ENCODE measurements around the gene DDTL. TPM values are rescaled to one million over a fixed set of nuclear protein-coding genes. Genes with fewer than 3 reads are reported as not detected.
A peak's percentile ranks its signal among the peaks of the same experiment; 100 is the strongest.
"Not testable (repeated sequence)": the region's sequence is repeated elsewhere in the genome, so short reads cannot be mapped to it uniquely, and the experiment has no call there.

Gene DDTL
- total RNA-seq, 1 experiment from 2014 or later, result not detected

DNA sequence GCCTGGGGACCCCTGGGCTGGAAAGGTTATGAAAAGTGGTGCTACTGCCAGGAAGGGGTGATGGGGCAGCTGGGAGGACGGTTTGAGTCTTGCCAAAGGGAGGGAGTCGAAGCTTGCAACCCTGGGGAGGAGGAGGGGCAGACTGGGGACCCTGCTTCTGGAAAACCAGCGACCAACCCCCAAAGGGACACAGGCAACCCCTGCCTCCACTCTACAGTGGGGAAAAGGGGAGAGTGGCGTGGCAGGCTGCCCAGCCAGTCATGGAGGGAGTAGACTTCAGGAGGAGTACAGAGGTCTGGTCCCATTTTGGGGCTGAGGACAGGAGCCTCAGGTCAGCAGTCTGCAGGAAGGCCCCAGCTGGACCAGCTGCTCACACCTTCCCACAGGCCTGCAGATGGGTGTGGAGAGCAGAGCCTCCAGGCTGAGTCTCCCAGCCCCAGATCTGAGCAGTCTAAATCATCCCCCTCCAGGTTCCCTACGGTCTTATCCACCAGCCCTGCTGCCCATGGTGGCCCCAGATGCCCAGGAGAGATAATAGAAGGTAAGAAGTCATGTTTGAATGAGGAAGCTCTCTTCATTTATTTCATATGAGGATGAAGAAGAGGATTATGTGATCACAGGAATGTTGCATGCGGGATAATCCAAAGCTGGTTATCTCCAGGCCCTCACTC lies 4.3 kb downstream of the DDTL start:
- no peaks in the 10 kb centered on the region for H3K27me3 ChIP-seq (ENCODE audit: control insufficient read depth, insufficient read depth, low read length)
- DNase-seq (ENCODE audit: low read depth, low spot score), result no peak
- H3K27ac ChIP-seq (ENCODE audit: low read length), result no peak overlapping the region
- CTCF ChIA-PET, result interaction anchor here (0.6 to 1.2 kb wide), 2 partner anchors 41 to 77 kb away, joined by 3 read pairs; partner anchors contain the start of gene MIF
- ATAC-seq, result no peak
- BruUV-seq (replicated peaks), result no TSS peak
- no peaks in the 10 kb centered on the region for H3K9me3 ChIP-seq (ENCODE audit: control insufficient read depth, insufficient read depth, low read depth, low read length)
- intact Hi-C loops (cut with micrococcal nuclease; ENCODE audit: unreplicated experiment) (no loop called here), in situ Hi-C loops (cut with HindIII; ENCODE audit: low pct_unique_long_range_greater_than_20kb, low sequenced_read_pairs) (no loop called here)
- no peaks in the 10 kb centered on the region for H3K4me1 ChIP-seq (ENCODE audit: control insufficient read depth, insufficient read depth, low read length)
- H3K36me3 ChIP-seq (ENCODE audit: control insufficient read depth, insufficient read depth, low read length), result no peaks in the 10 kb centered on the region
- TF ChIP-seq SIN3A (IDR thresholded peaks at IDR 0.05; ENCODE audit: borderline replicate concordance, insufficient read depth, low read depth, low read length), result no peak
- TF ChIP-seq, protein P1, sequence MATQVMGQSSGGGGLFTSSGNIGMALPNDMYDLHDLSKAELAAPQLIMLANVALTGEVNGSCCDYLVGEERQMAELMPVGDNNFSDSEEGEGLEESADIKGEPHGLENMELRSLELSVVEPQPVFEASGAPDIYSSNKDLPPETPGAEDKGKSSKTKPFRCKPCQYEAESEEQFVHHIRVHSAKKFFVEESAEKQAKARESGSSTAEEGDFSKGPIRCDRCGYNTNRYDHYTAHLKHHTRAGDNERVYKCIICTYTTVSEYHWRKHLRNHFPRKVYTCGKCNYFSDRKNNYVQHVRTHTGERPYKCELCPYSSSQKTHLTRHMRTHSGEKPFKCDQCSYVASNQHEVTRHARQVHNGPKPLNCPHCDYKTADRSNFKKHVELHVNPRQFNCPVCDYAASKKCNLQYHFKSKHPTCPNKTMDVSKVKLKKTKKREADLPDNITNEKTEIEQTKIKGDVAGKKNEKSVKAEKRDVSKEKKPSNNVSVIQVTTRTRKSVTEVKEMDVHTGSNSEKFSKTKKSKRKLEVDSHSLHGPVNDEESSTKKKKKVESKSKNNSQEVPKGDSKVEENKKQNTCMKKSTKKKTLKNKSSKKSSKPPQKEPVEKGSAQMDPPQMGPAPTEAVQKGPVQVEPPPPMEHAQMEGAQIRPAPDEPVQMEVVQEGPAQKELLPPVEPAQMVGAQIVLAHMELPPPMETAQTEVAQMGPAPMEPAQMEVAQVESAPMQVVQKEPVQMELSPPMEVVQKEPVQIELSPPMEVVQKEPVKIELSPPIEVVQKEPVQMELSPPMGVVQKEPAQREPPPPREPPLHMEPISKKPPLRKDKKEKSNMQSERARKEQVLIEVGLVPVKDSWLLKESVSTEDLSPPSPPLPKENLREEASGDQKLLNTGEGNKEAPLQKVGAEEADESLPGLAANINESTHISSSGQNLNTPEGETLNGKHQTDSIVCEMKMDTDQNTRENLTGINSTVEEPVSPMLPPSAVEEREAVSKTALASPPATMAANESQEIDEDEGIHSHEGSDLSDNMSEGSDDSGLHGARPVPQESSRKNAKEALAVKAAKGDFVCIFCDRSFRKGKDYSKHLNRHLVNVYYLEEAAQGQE (IDR thresholded peaks at IDR 0.05; ENCODE audit: insufficient read depth in 1 of 2, low read depth in 2 of 2, low read length in 1 of 2), result no peak
- no peak for TF ChIP-seq POLR2AphosphoS5 (IDR thresholded peaks at IDR 0.05; ENCODE audit: low read depth, low read length)
- TF ChIP-seq, protein P2, sequence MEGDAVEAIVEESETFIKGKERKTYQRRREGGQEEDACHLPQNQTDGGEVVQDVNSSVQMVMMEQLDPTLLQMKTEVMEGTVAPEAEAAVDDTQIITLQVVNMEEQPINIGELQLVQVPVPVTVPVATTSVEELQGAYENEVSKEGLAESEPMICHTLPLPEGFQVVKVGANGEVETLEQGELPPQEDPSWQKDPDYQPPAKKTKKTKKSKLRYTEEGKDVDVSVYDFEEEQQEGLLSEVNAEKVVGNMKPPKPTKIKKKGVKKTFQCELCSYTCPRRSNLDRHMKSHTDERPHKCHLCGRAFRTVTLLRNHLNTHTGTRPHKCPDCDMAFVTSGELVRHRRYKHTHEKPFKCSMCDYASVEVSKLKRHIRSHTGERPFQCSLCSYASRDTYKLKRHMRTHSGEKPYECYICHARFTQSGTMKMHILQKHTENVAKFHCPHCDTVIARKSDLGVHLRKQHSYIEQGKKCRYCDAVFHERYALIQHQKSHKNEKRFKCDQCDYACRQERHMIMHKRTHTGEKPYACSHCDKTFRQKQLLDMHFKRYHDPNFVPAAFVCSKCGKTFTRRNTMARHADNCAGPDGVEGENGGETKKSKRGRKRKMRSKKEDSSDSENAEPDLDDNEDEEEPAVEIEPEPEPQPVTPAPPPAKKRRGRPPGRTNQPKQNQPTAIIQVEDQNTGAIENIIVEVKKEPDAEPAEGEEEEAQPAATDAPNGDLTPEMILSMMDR (IDR thresholded peaks at IDR 0.05), result no peak
- TF ChIP-seq TCF7L2 (IDR thresholded peaks at IDR 0.05; ENCODE audit: low read depth, low read length), result no peak
- no peak overlapping the region for H3K4me3 ChIP-seq (ENCODE audit: low read depth in 2 of 2, low read length in 2 of 2)
- POLR2A ChIA-PET, result interaction anchor here (0.5 kb wide), 1 partner anchor 91 kb away, joined by 7 read pairs; no protein-coding TSS in a partner anchor

- intact Hi-C loops (cut with micrococcal nuclease; ENCODE audit: unreplicated experiment); H3K27ac ChIP-seq (ENCODE audit: low read length); DNase-seq (ENCODE audit: low read depth, low spot score); H3K9me3 ChIP-seq (ENCODE audit: control insufficient read depth, insufficient read depth, low read depth, low read length); H3K27me3 ChIP-seq (ENCODE audit: control insufficient read depth, insufficient read depth, low read length); H3K4me3 ChIP-seq (ENCODE audit: low read depth in 2 of 2, low read length in 2 of 2); H3K36me3 ChIP-seq (ENCODE audit: control insufficient read depth, insufficient read depth, low read length); in situ Hi-C loops (cut with HindIII; ENCODE audit: low pct_unique_long_range_greater_than_20kb, low sequenced_read_pairs); ATAC-seq; H3K4me1 ChIP-seq (ENCODE audit: control insufficient read depth, insufficient read depth, low read length); BruUV-seq (replicated peaks); CTCF ChIA-PET: not testable (repeated sequence)
- POLR2A ChIA-PET, result interaction anchor here (0.5 kb wide), 1 partner anchor 90 kb away, joined by 7 read pairs; no protein-coding TSS in a partner anchor
Observed at GRCh38 chr22:23971927-23972326, 5.2 kb downstream of the DDTL start.

DNA sequence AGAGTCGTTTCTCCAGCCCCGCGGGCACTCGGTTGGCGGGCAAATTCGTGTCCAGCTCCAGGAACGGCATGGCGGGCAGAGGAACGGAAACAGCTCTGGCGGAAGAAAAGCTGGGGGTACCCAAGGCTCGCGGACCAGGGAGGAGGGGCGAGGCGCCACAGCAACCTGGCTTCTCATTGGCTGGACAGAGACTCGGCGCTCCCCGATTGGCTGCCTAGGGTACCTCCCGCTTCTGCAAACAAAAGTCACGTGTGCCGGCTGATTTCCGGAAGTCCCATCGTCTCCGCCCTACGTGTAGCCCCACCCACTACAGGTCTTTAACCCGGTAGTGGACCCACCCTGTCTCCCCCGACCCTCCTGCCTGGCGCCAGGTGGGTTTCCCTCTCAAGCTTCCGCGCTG lies 7.7 kb downstream of the DDTL start, which contains the start of gene DDT:
Gene DDT, minus strand, starts transcription at position 97 of the 400 bp plus-strand sequence. Its CDS starts 27 bp downstream, at position 70.
- DNase-seq (ENCODE audit: low read depth, low spot score); POLR2A ChIA-PET; intact Hi-C loops (cut with micrococcal nuclease; ENCODE audit: unreplicated experiment); H3K27me3 ChIP-seq (ENCODE audit: control insufficient read depth, insufficient read depth, low read length); H3K4me1 ChIP-seq (ENCODE audit: control insufficient read depth, insufficient read depth, low read length); H3K36me3 ChIP-seq (ENCODE audit: control insufficient read depth, insufficient read depth, low read length); H3K4me3 ChIP-seq (ENCODE audit: low read depth in 2 of 2, low read length in 2 of 2); in situ Hi-C loops (cut with HindIII; ENCODE audit: low pct_unique_long_range_greater_than_20kb, low sequenced_read_pairs); BruUV-seq (replicated peaks); H3K27ac ChIP-seq (ENCODE audit: low read length); CTCF ChIA-PET; H3K9me3 ChIP-seq (ENCODE audit: control insufficient read depth, insufficient read depth, low read depth, low read length): not testable (repeated sequence)
- peak; percentile 97 for ATAC-seq

GRCh38 chr22:23974836-23975352 lies 8.2 kb downstream of the DDTL start:
- H3K27ac ChIP-seq (ENCODE audit: low read length); in situ Hi-C loops (cut with HindIII; ENCODE audit: low pct_unique_long_range_greater_than_20kb, low sequenced_read_pairs); BruUV-seq (replicated peaks); DNase-seq (ENCODE audit: low read depth, low spot score); H3K36me3 ChIP-seq (ENCODE audit: control insufficient read depth, insufficient read depth, low read length); POLR2A ChIA-PET; intact Hi-C loops (cut with micrococcal nuclease; ENCODE audit: unreplicated experiment); H3K9me3 ChIP-seq (ENCODE audit: control insufficient read depth, insufficient read depth, low read depth, low read length); H3K4me1 ChIP-seq (ENCODE audit: control insufficient read depth, insufficient read depth, low read length); H3K4me3 ChIP-seq (ENCODE audit: low read depth in 2 of 2, low read length in 2 of 2); CTCF ChIA-PET; H3K27me3 ChIP-seq (ENCODE audit: control insufficient read depth, insufficient read depth, low read length): not testable (repeated sequence)
- peak; percentile 79 for ATAC-seq

DNA sequence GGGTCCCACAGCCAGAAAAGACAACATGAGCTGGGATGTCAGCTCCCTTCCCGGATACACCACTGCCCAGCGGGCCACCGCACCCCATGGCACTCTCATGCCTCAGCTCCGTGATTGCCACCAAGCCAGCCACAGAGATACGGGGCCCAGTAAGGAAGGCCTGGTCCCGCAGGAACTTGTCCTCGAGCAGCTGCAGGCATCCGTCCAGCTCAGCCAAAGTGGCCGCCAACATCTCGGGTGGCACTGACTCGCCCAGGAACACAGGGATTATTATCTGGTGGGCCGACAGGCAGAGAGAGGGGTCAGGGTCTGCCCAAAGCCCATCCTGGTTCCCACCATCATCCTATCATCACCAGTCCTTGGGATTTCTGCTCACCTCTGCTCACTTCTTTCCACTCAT lies 10.6 kb downstream of the DDTL start:
- intact Hi-C loops (cut with micrococcal nuclease; ENCODE audit: unreplicated experiment), result not testable (repeated sequence)

More for the DNA sequence above, 10.6 kb downstream of the DDTL start:
- BruUV-seq (replicated peaks); DNase-seq (ENCODE audit: low read depth, low spot score); CTCF ChIA-PET; POLR2A ChIA-PET; H3K27me3 ChIP-seq (ENCODE audit: control insufficient read depth, insufficient read depth, low read length); H3K36me3 ChIP-seq (ENCODE audit: control insufficient read depth, insufficient read depth, low read length); H3K4me1 ChIP-seq (ENCODE audit: control insufficient read depth, insufficient read depth, low read length); ATAC-seq; H3K9me3 ChIP-seq (ENCODE audit: control insufficient read depth, insufficient read depth, low read depth, low read length); H3K27ac ChIP-seq (ENCODE audit: low read length); in situ Hi-C loops (cut with HindIII; ENCODE audit: low pct_unique_long_range_greater_than_20kb, low sequenced_read_pairs); H3K4me3 ChIP-seq (ENCODE audit: low read depth in 2 of 2, low read length in 2 of 2): not testable (repeated sequence)

All from Panc1 (cell line).